Panc1 (cell line): ENCODE results near the gene RPGR. TPM values are rescaled to one million over a fixed set of nuclear protein-coding genes. Genes with fewer than 3 reads are reported as not detected.

Experiments
- ATAC-seq: fragments of 200-7000 bp; cut with Tn5 transposase; 2 replicates; pipeline ENCODE4 v1.9.1; 2020; ENCODE audit warnings: mild to moderate bottlenecking, moderate library complexity
- BruUV-seq: library from RNA; stranded (reverse); fragments of 400-500 nt; replicated peaks from 2 replicates; lab custom pipeline; 2021; lab: Mats Ljungman, UMichigan
- CTCF ChIA-PET: fragments of 300-600 bp; sonication (Branson Sonifier 250); formaldehyde crosslinking; loops from one replicate; lab custom pipeline; 2022; ENCODE audit warnings: antibody characterized with exemption; lab: Charles Lee
- POLR2A ChIA-PET: fragments of 300-600 bp; sonication (Branson Sonifier 250); formaldehyde crosslinking; loops from one replicate; lab custom pipeline; 2022; ENCODE audit warnings: antibody characterized with exemption; lab: Charles Lee
- DNase-seq: peaks from one replicate; pipeline ENCODE4 v3.0.0-alpha.2; 2010; ENCODE audit warnings: low read depth, low spot score
- H3K27ac ChIP-seq: 2 replicates; pipeline ENCODE4 v1.5.1; 2011; ENCODE audit warnings: mild to moderate bottlenecking, low read length, inconsistent platforms
- H3K27me3 ChIP-seq: fragments of 200-500 bp; sonication (Bioruptor generic); 2 replicates; pipeline ENCODE4 v1.6.0; 2014; ENCODE audit warnings: low read length, inconsistent platforms; ENCODE audit not compliant: control insufficient read depth, insufficient read depth
- H3K36me3 ChIP-seq: fragments of 200-500 bp; sonication (Bioruptor generic); 2 replicates; pipeline ENCODE4 v1.5.1; 2014; ENCODE audit warnings: inconsistent platforms, mild to moderate bottlenecking, low read length, moderate library complexity; ENCODE audit not compliant: control insufficient read depth, insufficient read depth
- H3K4me1 ChIP-seq: 2 replicates; pipeline ENCODE4 v1.5.1; 2011; ENCODE audit warnings: inconsistent platforms, mild to moderate bottlenecking, low read length, moderate library complexity; ENCODE audit not compliant: control insufficient read depth, insufficient read depth
- H3K4me3 ChIP-seq, 2 experiments: 2 replicates each; pipeline ENCODE4 v1.5.1; 2011 to 2012; ENCODE audit warnings: low read depth in 2 of 2, low read length in 2 of 2, mild to moderate bottlenecking in 2 of 2, inconsistent platforms in 1 of 2, moderate library complexity in 1 of 2
- H3K9me3 ChIP-seq: fragments of 200-500 bp; sonication (Bioruptor generic); 2 replicates; pipeline ENCODE4 v1.5.1; 2014; ENCODE audit warnings: low read depth, mild to moderate bottlenecking, inconsistent platforms, low read length, moderate library complexity; ENCODE audit not compliant: control insufficient read depth, insufficient read depth
- CTCF ChIP-seq: fragments of 450-650 bp; IDR thresholded peaks from 2 replicates; pipeline ENCODE4 v1.5.1; 2017; ENCODE audit warnings: mild to moderate bottlenecking
- POLR2AphosphoS5 ChIP-seq: IDR thresholded peaks from 2 replicates; pipeline ENCODE4 v1.6.1; 2012; ENCODE audit warnings: mild to moderate bottlenecking, low read depth, low read length, moderate library complexity
- TCF7L2 ChIP-seq: IDR thresholded peaks from 2 replicates; pipeline ENCODE4 v1.6.1; 2011; ENCODE audit warnings: mild to moderate bottlenecking, low read depth, low read length, inconsistent platforms
- in situ Hi-C: cut with HindIII; loops from 2 replicates; pipeline ENCODE4 v1.10.0; 2016; ENCODE audit warnings: low sequenced_read_pairs, low pct_unique_long_range_greater_than_20kb
- intact Hi-C: fragments of 100-400 bp; cut with micrococcal nuclease; formaldehyde crosslinking; loops from one replicate; pipeline ENCODE4 v1.10.0; 2022; ENCODE audit not compliant: unreplicated experiment
- total RNA-seq: library from RNA; stranded (reverse); gene quantifications from one replicate; pipeline ENCODE4 v1.2.1, GENCODE V29; 2021; ENCODE audit not compliant: unreplicated experiment
- TF ChIP-seq, protein P1 (sequence below), 2 experiments: IDR thresholded peaks; 2 replicates each; pipeline ENCODE4 v1.6.1; 2011 to 2012; ENCODE audit warnings: low read depth in 2 of 2, control low read depth in 1 of 2, low read length in 1 of 2, mild to moderate bottlenecking in 1 of 2, moderate library complexity in 1 of 2; ENCODE audit not compliant: insufficient read depth in 1 of 2

Gene RPGR
- total RNA-seq, 1 experiment from 2014 or later: 4.0 TPM

DNA sequence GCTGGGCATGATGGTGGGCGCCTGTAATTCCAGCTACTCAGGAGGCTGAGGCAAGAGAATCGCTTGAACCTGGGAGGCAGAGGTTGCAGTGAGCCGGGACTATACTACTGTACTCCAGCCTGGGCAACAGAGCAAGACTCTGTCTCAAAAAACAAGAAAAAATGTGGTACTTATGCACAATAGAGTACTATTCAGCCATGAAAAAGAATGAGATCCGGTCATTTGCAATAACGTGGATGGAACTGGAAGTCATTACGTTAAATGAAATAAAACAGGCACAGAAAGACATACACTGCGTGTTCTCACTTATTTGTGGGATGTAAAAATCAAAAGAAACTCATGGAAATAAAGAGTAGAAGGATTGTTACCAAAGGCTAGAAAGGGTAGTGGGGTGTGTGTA, 12.1 kb downstream of the RPGR start:
- DNase-seq (no peak), ATAC-seq (no peak)
- Histone ChIP-seq H3K9me3 (no peaks in the 10 kb centered on the region), H3K4me3 (no peak overlapping the region), H3K27ac (no peak overlapping the region), H3K27me3 (no peaks in the 10 kb centered on the region), H3K4me1 (no peaks in the 10 kb centered on the region), H3K36me3 (no peaks in the 10 kb centered on the region)
- intact Hi-C loops: no loop called here
- ChIA-PET CTCF (no interaction called here), POLR2A (no interaction called here)
- BruUV-seq: no TSS peak
- in situ Hi-C loops: no loop called here
- no peak for TF ChIP-seq TCF7L2
- TF ChIP-seq, protein P1, sequence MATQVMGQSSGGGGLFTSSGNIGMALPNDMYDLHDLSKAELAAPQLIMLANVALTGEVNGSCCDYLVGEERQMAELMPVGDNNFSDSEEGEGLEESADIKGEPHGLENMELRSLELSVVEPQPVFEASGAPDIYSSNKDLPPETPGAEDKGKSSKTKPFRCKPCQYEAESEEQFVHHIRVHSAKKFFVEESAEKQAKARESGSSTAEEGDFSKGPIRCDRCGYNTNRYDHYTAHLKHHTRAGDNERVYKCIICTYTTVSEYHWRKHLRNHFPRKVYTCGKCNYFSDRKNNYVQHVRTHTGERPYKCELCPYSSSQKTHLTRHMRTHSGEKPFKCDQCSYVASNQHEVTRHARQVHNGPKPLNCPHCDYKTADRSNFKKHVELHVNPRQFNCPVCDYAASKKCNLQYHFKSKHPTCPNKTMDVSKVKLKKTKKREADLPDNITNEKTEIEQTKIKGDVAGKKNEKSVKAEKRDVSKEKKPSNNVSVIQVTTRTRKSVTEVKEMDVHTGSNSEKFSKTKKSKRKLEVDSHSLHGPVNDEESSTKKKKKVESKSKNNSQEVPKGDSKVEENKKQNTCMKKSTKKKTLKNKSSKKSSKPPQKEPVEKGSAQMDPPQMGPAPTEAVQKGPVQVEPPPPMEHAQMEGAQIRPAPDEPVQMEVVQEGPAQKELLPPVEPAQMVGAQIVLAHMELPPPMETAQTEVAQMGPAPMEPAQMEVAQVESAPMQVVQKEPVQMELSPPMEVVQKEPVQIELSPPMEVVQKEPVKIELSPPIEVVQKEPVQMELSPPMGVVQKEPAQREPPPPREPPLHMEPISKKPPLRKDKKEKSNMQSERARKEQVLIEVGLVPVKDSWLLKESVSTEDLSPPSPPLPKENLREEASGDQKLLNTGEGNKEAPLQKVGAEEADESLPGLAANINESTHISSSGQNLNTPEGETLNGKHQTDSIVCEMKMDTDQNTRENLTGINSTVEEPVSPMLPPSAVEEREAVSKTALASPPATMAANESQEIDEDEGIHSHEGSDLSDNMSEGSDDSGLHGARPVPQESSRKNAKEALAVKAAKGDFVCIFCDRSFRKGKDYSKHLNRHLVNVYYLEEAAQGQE (IDR thresholded peaks at IDR 0.05; ENCODE audit: insufficient read depth in 1 of 2, low read depth in 2 of 2, low read length in 1 of 2): no peak

DNA sequence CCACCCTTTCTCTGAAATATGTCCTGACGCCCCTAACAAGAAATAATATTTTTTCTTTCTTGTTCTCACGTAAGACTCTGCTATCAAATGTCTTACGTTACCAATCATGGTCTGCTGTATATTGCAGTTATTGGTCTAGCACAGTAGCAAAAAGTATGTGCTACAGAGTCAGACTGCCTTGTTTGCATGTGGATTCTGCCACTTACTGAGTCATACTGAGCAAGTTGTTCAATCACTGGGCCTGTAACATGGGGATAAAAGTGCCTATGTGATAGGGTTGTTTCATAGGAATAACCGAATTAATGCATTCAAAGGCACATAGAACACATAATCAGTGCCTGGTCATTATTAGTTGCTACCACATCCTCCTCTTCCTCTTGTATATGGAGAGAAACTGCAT, 14.1 kb downstream of the RPGR start:
- TF ChIP-seq CTCF (no peak), POLR2AphosphoS5 (no peak)
- TF ChIP-seq, protein P1 (IDR thresholded peaks at IDR 0.05; ENCODE audit: insufficient read depth in 1 of 2, low read depth in 2 of 2, low read length in 1 of 2): no peak
- H3K4me1 ChIP-seq: no peaks in the 10 kb centered on the region
- ChIA-PET CTCF (no interaction called here), POLR2A (no interaction called here)
- BruUV-seq: no TSS peak
- no peak overlapping the region for H3K4me3 ChIP-seq
- H3K36me3 ChIP-seq: no peaks in the 10 kb centered on the region
- in situ Hi-C loops (no loop called here), intact Hi-C loops (no loop called here)
- H3K9me3 ChIP-seq: no peaks in the 10 kb centered on the region
- H3K27ac ChIP-seq: no peak overlapping the region
- no peaks in the 10 kb centered on the region for H3K27me3 ChIP-seq
- ATAC-seq (no peak), DNase-seq (no peak)
